HL-60/S4 treated with phorbol 12-myristate 13-acetate at 8.2 ng/mL for 4 days and 3 days (cell line): ENCODE results near the gene SRI.
"Not testable (repeated sequence)": the region's sequence is repeated elsewhere in the genome, so short reads cannot be mapped to it uniquely, and the experiment has no call there.

Experiments used
- in situ Hi-C: fragments of 300-500 bp; cut with MboI; formaldehyde crosslinking; loops from 2 replicates; pipeline ENCODE4 v1.15.0; 2022; ENCODE audit warnings: low sequenced_read_pairs

Gene SRI, protein sequence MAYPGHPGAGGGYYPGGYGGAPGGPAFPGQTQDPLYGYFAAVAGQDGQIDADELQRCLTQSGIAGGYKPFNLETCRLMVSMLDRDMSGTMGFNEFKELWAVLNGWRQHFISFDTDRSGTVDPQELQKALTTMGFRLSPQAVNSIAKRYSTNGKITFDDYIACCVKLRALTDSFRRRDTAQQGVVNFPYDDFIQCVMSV

DNA sequence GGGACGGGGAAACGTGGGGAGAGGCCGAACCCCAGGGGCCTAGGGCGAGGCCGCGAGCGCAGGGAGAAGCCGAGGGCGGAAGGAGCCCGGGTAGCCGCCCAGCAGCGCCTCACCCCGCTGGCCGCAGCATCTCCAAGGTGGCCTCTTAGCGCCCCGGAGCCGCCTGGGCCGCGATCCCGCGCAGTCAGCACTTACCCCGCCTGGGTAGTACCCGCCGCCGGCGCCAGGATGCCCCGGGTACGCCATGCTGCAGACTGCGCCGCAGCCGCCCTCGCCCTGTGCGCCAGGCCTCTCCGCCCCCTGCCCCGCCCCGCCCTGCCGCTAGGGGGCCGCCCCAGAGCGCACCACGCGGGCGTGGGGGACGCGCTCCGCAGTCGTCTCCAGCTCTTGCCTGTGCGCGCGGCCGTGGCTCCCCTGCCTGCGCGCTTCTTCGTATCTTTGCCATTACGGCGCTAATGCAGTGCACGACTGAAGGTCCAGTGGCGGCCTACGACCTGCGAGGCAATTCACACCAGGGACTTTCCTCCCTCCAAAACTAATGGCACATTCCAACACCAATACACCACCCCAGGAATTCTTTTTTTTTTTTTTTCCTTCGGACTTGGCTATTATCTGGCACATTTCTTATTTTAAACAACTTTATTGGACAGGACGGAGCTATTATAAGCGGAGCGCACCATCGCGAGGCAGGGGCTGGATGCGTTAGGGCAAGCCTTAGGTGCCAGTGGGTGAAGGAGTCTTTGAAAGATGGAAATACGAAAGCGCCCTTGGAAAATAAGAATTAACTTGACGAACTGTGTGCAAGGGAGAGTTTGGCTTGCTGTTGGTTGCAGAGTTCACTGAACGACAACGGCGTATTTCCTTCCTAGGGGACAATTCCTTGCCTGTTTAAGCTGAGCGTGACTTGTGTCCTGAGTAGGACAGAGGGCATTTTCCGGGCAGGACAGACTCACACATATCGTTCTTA is at the start of gene SRI:
SRI (minus strand) TSS at position 258 of the 967 bp plus-strand sequence; CDS start at position 246, 12 bp downstream.
- in situ Hi-C loops = no loop called here

DNA sequence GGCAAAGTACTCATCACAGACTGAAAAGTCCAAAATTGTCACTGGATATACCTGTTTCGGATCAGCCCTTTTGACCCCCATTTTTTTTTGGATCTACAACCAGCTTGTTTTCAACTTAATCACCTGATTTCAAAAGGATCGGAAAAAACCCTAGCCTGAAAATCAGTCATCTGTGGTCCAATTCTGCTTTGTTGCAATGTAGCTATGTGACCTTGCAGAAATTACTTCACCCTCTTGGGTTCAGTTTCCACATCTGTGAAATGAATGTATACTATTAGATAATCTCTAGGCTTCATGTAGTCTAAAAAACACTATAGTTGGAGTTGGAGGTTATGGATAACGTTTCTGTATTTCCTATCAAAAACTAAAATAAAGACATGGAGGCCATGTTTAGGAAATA is 49.7 kb upstream of the SRI start:
- in situ Hi-C loops = no loop called here

- in situ Hi-C loops = no loop called here
Observed at GRCh38 chr7:88268858-88269257, 49.0 kb upstream of the SRI start.

DNA sequence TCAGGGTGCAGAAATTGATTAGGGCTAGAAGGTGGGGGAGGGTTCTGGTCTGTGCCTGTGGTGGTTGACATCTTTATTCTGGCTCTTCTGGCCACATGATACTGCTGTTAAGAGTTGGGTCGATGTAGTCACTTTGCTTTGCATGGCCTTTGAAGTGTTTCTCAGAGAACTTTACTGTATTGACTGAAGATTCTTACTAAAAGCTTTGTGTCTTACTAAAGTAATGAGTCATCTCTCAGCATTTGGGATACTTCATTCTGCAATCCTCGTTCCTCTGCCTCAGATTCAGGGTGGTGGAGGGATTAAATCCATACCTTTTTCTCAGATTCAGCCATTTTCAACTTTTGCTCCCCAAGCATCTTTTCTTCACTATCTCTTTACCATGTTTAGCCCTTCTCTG is 48.2 kb upstream of the SRI start:
- in situ Hi-C loops = no loop called here

- in situ Hi-C loops = no loop called here
Observed at GRCh38 chr7:88267421-88267820, 47.6 kb upstream of the SRI start.

GRCh38 chr7:88264987-88265386 is 45.1 kb upstream of the SRI start:
- in situ Hi-C loops = not testable (repeated sequence)

DNA sequence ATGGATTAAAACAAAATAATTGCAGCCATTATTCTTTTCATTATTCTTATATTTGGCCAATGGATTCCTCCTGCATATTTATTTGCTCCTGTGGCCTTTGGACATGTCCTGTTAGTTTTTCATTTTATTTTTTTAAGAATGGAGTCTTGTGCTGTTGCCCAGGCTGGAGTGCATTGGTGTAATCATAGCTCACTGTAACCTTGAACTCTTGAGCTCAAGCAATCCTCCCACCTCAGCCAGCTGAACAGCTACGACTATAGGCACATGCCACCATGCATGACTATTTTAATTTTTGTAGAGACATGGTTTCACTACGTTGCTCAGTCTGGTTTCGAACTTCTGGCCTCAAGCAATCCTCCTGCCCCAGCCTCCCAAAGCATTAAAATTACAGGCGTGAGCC is 42.7 kb upstream of the SRI start:
- in situ Hi-C loops = no loop called here

GRCh38 chr7:88260719-88261118 is 40.9 kb upstream of the SRI start:
- in situ Hi-C loops = no loop called here

- in situ Hi-C loops = no loop called here
Observed at GRCh38 chr7:88259656-88260380, 40.0 kb upstream of the SRI start.

DNA sequence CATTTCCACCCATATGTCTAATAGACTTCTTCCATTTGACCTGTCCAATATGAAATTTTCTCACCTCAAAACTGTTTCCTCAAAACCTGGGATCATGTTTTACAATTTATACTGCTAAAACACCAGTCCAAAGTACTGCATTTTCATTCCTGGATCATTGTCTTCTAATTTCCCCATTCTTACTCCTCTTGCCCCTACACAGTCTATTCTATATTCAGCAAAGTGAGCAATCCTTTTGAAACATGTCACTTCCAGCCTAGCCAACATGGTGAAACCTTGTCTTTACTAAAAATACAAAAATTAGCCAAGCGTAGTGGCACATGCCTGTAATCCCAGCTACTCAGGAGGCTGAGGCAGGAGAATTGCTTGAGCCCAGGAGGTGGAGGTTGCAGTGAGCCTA is 38.5 kb upstream of the SRI start:
- in situ Hi-C loops = not testable (repeated sequence)

- in situ Hi-C loops = no loop called here
Observed at GRCh38 chr7:88256906-88257305, 37.1 kb upstream of the SRI start.

GRCh38 chr7:88254721-88255424 is 35.0 kb upstream of the SRI start:
- in situ Hi-C loops = no loop called here

GRCh38 chr7:88253640-88254039 is 33.8 kb upstream of the SRI start:
- in situ Hi-C loops = no loop called here

DNA sequence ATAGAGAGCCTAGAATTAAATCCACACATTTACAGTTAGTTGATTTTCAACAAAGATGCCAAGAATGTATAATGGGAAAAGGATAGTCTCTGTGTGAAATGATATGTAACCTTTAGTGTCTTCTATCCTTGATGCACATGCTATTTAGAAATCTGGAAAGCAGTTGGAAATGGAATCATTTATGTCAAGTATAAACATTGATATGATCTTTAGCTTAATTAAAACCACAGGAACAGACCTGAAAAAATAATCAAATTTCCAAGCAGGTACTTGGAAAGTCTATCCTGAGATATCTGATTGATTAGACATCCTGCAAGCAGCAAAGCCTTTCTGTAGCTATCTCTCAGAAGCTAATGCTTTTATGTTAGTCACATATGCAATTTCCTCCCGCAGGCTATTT is 24.4 kb upstream of the SRI start:
- in situ Hi-C loops = loop anchor here (10.0 kb wide), 1 partner anchor 111 kb away; no protein-coding TSS in a partner anchor

GRCh38 chr7:88243345-88243909 is 23.6 kb upstream of the SRI start:
- in situ Hi-C loops = loop anchor here (10.0 kb wide), 1 partner anchor 111 kb away; no protein-coding TSS in a partner anchor

DNA sequence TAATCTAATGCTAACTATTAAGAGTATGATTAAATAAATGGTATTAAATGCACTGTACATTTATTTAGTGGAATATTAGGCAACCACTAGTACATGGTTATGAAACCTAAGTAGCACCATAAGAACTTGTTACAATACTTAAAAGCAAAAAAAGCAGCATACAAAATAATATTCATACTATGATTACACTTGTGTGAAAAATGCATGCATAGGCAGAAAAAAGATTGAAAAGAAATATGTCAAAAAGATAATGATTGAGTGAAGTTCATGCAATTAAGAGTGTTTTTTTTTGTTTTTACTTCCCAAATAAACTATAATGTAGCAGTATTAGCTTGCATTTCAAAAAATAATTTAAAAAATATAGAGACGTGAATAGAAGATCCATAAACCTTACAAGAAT is 20.0 kb upstream of the SRI start:
- in situ Hi-C loops = loop anchor here (10.0 kb wide), 1 partner anchor 115 kb away; no protein-coding TSS in a partner anchor

DNA sequence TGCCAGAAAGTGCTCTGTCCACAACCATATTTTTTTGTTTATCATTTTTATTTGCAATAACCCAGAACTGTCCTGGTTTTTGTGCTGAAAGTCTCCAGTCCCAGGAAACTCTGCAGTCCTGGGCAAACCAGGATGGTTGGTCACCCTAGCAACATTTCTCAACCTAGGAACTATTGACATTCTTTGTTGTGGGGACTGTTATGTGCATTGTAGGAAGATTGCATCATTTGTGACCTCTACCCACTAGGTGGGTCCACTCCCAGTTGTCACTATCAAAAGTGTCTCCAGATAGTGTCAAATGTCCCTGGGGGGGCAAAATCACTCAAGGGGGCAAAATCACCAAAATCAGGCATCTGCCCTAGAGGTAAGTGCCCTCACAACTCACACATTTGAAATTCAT is 14.0 kb upstream of the SRI start:
- in situ Hi-C loops = no loop called here

- in situ Hi-C loops = no loop called here
Observed at GRCh38 chr7:88230646-88231045, 10.8 kb upstream of the SRI start.

- in situ Hi-C loops = no loop called here
Observed at GRCh38 chr7:88229302-88229995, 9.6 kb upstream of the SRI start.
